ENCODE measurements around the gene SLC9A8.
"Not testable (repeated sequence)": the region's sequence is repeated elsewhere in the genome, so short reads cannot be mapped to it uniquely, and the experiment has no call there.

Gene SLC9A8

GRCh38 chr20:49893242-49894072 is 80.8 kb downstream of the SLC9A8 start:
- no peak for DNase-seq

GRCh38 chr20:49894073-49894470 is 81.4 kb downstream of the SLC9A8 start:
- DNase-seq: no peak

GRCh38 chr20:49895474-49896093 is 83.0 kb downstream of the SLC9A8 start:
- DNase-seq: not testable (repeated sequence)

- no peak for DNase-seq
Measured at GRCh38 chr20:49896204-49896603, 83.6 kb downstream of the SLC9A8 start.

GRCh38 chr20:49899541-49900383 is 87.1 kb downstream of the SLC9A8 start:
- DNase-seq: no peak

GRCh38 chr20:49901588-49901987 is 89.0 kb downstream of the SLC9A8 start:
- no peak for DNase-seq

- no peak for DNase-seq
Measured at GRCh38 chr20:49904440-49905214, 92.0 kb downstream of the SLC9A8 start.

- no peak for DNase-seq
Measured at GRCh38 chr20:49905415-49906091, 92.9 kb downstream of the SLC9A8 start.

GRCh38 chr20:49906101-49906604 is 93.5 kb downstream of the SLC9A8 start:
- DNase-seq: no peak

GRCh38 chr20:49906615-49907154 is 94.1 kb downstream of the SLC9A8 start:
- no peak for DNase-seq

- no peak for DNase-seq
Measured at GRCh38 chr20:49907405-49908257, 95.0 kb downstream of the SLC9A8 start.

- no peak for DNase-seq
Measured at GRCh38 chr20:49908258-49908565, 95.6 kb downstream of the SLC9A8 start.

GRCh38 chr20:49909499-49910339 is 97.1 kb downstream of the SLC9A8 start:
- no peak for DNase-seq

GRCh38 chr20:49910340-49910706 is 97.7 kb downstream of the SLC9A8 start:
- no peak for DNase-seq

- no peak for DNase-seq
Measured at GRCh38 chr20:49913399-49914047, 100.9 kb downstream of the SLC9A8 start.

GRCh38 chr20:49914310-49915117 is 101.9 kb downstream of the SLC9A8 start:
- DNase-seq: no peak

- no peak for DNase-seq
Measured at GRCh38 chr20:49915118-49915379, 102.4 kb downstream of the SLC9A8 start.

All from right kidney (tissue), 1 donor.